Brain microvascular endothelial cell (primary cell): ENCODE measurements around the gene CLCA4.

Experiments used
- DNase-seq: peaks from one replicate; pipeline ENCODE4 v3.0.0-alpha.2; 2020
- H3K27ac ChIP-seq: fragments of 250-450 bp; sonication (Bioruptor Pico); 2 replicates; pipeline ENCODE4 v1.5.1; 2020; ENCODE audit warnings: mild to moderate bottlenecking, moderate library complexity
- H3K27me3 ChIP-seq: fragments of 250-450 bp; sonication (Bioruptor Pico); replicated peaks from 2 replicates; pipeline ENCODE4 v1.5.1; 2020; ENCODE audit warnings: mild to moderate bottlenecking
- H3K36me3 ChIP-seq: fragments of 250-450 bp; sonication (Bioruptor Pico); replicated peaks from 2 replicates; pipeline ENCODE4 v1.5.1; 2020; ENCODE audit warnings: mild to moderate bottlenecking
- H3K4me3 ChIP-seq: 2 replicates; pipeline ENCODE4 v1.5.1; 2011; ENCODE audit warnings: low read depth, mild to moderate bottlenecking, control low read depth, low read length, moderate library complexity
- CTCF ChIP-seq: IDR thresholded peaks from 2 replicates; pipeline ENCODE4 v1.5.1; 2011; ENCODE audit warnings: low read depth, mild to moderate bottlenecking, moderate library complexity, low read length, control low read depth, inconsistent platforms; ENCODE audit errors: missing control alignments
- in situ Hi-C: cut with HindIII; loops from 2 replicates; pipeline ENCODE4 v1.10.0; 2017; ENCODE audit warnings: low sequenced_read_pairs, low pct_ligation_motif_present

CLCA4 gene

GRCh38 chr1:86502721-86503405 is 44.0 kb upstream of the CLCA4 start:
- no peak for DNase-seq
- Histone ChIP-seq H3K4me3 (no peak overlapping the region), H3K27ac (no peak overlapping the region), H3K27me3 (no peaks in the 10 kb centered on the region), H3K36me3 (no peaks in the 10 kb centered on the region)
- TF ChIP-seq CTCF = no peak
- in situ Hi-C loops = no loop called here

- H3K36me3 ChIP-seq = no peaks in the 10 kb centered on the region
- no peak for DNase-seq
- no peak for TF ChIP-seq CTCF
- H3K27ac ChIP-seq = no peak overlapping the region
- H3K4me3 ChIP-seq = peak overlapping the region; percentile 35
- in situ Hi-C loops = no loop called here
- no peaks in the 10 kb centered on the region for H3K27me3 ChIP-seq
Observed at GRCh38 chr1:86503406-86504136, 43.3 kb upstream of the CLCA4 start.

- Histone ChIP-seq H3K27me3 (no peaks in the 10 kb centered on the region), H3K4me3 (peak overlapping the region; percentile 35)
Observed at GRCh38 chr1:86504137-86504479, 42.8 kb upstream of the CLCA4 start.

GRCh38 chr1:86504895-86505563 is 41.8 kb upstream of the CLCA4 start:
- TF ChIP-seq CTCF = no peak
- no peak overlapping the region for H3K4me3 ChIP-seq
- no peak for DNase-seq
- in situ Hi-C loops = no loop called here
- H3K27ac ChIP-seq = no peak overlapping the region
- H3K36me3 ChIP-seq = no peaks in the 10 kb centered on the region
- H3K27me3 ChIP-seq = no peaks in the 10 kb centered on the region

More at GRCh38 chr1:86504137-86504479, 42.8 kb upstream of the CLCA4 start:
- no peaks in the 10 kb centered on the region for H3K36me3 ChIP-seq
- in situ Hi-C loops = no loop called here
- no peak overlapping the region for H3K27ac ChIP-seq
- DNase-seq = no peak
- no peak for TF ChIP-seq CTCF

- Histone ChIP-seq H3K36me3 (no peaks in the 10 kb centered on the region), H3K27me3 (no peaks in the 10 kb centered on the region), H3K4me3 (no peak overlapping the region), H3K27ac (no peak overlapping the region)
- no peak for TF ChIP-seq CTCF
- DNase-seq = no peak
- in situ Hi-C loops = no loop called here
Observed at GRCh38 chr1:86505564-86505902, 41.3 kb upstream of the CLCA4 start.
